GM18909 (cell line): ENCODE data around the gene FCHSD2.

Experiments
- ATAC-seq: cut with Tn5 transposase; IDR thresholded peaks from one replicate; pipeline ENCODE4 v1.9.1; 2021; ENCODE audit warnings: mild to moderate bottlenecking; ENCODE audit not compliant: unreplicated experiment, poor library complexity

The FCHSD2 gene

DNA sequence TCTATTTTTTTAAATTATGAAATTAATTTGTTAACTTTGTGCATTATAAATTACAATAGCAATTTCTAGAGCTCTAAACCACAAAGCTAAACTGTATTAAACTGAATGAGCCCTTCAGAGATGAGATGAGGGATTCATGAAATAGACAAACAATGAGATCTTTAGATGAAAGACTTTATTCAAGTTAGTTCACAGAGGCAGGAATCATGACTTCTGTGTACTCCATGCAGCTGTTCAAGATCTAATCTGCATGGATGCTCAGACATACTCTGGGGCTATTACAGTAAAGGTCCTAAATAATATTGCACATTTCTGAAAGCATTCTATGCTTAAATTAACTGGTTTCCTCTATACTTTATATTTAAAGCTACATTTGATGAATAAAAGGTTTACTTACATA, 122.7 kb downstream of the FCHSD2 start:
- no peak for ATAC-seq

DNA sequence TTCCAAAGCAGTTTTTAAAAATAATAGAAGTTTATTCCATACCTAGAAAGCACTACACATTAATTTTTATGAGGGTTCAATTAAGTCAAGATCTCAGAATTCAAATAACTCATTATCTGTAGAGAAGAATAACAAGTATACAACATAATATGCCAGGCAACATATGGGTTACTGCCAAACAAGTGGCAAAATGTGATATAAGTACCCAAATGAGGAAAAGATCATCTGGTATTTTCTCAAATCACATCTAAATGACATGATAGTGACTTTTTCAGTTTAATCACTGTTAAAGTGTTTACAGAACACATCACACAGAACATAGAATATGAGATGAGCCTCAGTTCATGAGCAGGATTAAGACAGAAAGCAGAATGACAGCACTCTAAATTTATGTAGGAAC, 123.3 kb downstream of the FCHSD2 start:
- no peak for ATAC-seq

DNA sequence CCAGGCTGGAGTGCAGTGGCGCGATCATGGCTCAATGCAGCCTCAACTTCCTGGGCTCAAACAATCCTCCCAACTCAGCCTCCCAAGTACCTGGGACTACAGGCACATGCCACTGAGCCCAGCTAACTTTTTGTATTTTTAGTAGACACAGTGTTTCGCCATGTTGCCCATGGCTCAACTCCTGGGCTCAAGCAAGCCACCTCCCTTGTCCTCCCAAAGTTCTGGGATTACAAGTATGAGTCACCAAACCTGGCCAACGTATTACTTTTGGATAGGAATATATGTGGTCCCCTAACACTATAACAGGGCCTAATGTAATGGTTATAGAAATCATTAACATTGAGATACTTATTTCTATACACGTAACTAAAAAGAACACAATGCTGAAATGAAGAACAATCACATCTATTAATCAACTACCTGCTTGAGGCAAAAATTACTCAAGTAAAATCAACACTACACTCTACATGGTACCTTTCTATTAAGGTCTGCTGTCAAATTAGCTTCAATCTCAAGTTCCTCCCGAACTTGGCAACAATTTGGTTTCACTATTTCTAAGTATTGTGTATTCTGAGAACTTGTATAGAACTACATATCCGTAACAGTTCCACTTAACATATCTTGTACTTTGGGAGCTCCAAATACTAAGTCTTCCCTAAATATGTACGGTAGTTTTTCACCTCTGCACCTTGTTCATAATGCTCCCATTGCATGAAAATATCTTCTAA, 124.9 kb downstream of the FCHSD2 start:
- ATAC-seq: no peak

DNA sequence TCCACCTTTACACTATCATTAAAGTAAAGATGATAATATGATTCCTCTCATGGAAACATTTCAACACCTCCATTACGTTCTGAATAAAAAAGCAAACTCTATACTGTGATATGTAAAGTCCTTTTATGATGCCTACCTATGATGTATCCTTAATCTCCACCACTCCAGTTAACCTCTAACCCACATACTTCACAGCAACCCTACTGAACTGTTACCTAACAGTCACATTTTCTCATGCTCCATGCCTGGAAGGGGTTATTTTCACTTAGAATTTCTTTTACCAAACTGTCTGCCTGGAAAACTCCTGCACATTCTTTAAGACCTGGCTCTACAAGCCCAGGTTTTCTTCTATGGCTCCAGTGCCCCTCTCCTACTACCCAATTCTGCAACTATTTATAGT, 129.1 kb downstream of the FCHSD2 start:
- ATAC-seq: no peak

DNA sequence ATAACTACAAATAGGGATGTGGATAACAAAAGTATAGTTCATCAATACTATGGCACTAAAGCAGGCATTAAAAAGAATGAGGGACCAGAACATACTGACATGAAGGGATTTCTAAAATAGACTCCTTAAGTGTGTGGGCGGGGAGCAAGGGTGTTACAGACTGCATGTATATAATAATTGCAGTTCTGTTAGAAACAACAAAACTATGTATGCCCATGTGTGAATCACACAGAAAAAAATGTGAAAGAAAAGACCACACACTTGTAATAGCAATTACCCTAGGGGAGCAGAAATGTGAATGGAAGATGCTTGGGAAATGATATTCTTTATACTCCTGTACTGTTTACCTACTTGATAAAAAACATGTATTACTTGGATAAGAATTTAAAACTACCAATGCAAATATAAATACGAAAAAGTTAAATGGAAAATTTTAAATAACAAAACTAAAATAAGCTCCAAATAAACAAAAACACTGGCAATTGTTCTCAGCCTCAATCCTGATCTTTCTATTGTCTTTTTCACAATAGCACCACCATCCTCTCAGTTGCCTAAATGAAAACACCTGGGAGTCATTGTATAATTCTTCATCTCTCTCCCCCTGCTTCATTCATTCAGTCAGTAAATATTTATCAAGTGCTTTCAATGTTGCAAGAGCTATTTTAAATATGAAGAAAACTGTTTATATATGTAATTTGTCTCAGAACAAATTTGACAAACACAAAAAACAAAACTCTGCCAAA, 129.8 kb downstream of the FCHSD2 start:
- ATAC-seq: no peak

DNA sequence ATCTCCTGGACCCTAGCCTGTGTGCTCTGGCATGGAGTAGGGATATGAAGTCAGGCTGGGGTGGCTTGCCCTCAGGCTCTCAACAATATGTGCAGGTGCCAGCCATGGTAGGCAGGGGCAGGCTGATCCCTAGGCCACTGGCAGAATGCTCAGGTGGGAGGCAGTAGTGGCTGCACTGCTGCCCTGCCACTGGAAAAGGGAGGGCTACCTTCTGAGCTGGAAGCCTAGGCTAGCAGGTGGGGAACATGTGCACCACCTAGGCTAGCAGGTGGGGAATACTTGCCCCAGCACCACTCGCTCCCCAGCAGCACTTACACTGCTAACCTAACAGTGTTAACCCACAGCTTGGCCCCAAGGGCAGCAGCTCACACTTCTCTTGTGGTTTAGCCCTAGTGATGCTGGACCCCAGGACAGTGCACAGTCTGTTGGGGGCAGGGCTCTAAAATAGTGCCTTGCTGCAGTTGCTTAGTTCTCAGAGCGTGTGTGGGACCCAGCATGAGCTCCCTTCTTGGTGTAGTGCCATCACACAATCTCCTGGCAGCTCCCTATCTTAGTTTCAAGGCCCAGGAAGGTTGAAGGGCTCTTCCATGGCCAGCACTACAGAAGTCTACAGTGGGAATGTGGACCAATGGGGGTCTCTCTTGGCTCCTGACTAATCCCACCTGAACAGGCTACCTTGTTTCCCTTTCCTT, 130.8 kb downstream of the FCHSD2 start:
- no peak for ATAC-seq

DNA sequence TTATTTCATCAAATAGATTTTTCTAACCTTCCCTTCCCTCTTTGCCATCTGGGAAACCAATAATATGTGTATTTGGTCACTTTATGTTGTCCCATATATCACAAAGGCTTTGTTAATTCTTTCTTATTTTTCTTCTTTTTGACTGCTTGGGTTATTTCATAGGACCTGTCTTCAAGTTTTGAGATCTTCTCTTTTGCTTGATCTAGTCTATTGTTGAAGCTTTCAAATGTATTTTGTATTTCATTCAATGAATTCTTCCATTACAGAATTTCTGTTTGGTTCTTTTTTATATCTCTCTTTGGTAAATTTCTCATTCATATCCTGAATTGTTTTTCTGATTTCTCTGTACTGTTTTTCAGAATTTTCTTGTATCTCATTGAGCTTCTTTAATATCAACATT, 132.1 kb downstream of the FCHSD2 start:
- ATAC-seq: no peak

DNA sequence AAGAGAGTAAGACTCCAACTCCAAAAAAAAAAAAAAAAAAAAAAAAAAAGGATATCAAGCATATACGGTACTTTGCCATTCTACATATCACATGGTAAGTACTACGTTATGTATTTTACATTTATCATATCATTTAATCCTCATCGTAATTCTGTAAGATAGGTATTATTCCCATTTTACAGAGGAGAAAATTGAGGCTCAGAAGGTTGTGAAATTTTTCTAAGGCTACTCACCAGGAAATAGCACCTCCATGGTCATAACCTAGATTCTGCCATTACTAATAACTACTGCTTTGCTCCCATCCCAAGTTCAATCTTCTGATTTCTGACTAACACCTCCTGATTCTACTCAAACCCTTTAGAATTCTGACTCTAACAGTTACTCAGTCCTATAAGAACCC, 138.0 kb downstream of the FCHSD2 start:
- no peak for ATAC-seq

DNA sequence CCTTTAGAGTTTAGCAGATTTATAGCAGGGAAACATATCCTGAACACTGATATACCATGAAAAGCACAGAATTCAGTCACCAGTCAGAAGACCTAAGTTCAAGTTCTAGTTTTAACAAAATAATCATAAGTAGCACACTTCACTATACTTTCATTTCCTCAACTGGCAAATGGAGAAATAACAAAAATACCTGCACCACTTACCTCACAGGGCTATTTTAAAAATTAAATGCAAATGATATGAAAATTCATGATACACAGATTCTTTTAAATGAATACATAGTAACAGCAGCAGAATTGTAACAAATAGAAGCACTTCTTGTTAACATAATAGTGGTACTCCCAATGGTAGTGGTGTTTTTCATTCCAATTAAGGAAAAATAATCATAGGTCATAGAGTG, 139.0 kb downstream of the FCHSD2 start:
- no peak for ATAC-seq

DNA sequence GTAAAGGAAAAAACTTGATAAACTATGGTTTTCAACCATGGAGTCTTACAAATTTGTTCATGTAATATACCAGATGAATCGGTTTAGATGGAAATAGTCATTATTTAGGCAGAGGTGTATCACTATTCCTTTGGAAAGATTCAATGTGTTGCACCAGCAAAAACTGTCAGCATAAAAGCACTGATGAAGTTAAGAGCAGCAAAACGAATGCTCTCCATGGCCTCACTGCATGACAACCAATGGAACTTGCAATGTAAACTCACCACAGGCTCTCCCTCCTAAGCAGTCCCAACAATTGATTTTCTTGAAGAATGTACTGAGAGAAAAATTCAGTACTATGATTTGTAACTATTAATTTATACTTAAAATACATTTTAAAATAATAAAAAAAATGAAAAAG, 139.9 kb downstream of the FCHSD2 start:
- no peak for ATAC-seq

DNA sequence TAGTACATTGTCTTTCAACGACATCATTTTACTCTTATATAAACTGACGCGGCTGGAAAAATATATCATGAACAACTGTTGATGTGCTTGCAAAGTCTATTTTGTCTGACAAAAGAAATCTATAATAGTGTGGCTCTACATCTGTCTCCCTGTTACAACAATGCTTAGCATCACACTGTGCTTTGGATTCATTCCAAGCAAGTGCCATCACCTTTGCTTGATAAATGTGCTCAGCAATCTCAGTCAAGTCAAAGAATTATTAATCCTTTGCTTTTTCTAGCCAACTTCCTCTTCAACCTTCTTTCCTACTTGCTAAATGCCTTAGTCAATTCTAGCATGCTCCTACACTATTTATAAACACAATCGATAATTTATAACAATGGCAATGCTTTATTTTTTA, 140.5 kb downstream of the FCHSD2 start:
- no peak for ATAC-seq

DNA sequence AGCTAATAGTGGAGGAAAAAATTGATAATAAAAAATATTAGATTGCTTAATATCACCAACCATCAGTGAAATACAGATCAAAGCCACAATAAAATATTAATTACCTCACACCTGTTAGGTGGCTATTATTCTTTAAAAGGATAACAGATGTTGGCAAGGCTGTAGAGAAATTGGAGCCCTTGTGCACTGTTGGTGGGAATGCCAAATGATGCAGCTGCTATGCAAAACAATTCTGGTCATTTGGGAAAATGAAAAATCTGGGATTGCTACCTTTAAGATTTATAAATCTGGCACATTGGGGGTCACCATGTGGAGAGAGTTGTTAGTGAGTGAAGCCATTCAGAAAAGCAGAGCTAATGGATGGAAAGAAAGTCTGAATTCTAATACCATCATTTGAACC, 143.4 kb downstream of the FCHSD2 start:
- ATAC-seq: no peak

DNA sequence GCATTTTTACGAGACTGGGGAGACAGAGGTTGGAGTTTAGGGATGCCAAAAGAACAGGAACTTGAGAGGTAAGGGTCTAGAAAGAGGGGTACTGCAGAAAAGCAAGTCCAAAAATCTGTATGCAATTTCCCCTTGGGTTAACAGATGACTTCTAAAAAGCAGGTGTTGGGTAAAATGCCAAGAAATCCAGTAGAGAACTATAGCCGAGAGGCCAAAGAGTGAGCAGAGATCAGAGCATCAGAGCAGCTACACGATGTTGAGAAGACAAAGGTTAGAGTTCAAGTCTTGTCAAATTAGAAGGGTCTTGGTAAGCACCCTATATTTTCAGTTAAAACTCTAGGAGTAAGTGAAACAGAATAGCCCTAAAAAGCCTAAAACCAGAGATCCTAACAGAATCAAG, 145.2 kb downstream of the FCHSD2 start:
- ATAC-seq: no peak

DNA sequence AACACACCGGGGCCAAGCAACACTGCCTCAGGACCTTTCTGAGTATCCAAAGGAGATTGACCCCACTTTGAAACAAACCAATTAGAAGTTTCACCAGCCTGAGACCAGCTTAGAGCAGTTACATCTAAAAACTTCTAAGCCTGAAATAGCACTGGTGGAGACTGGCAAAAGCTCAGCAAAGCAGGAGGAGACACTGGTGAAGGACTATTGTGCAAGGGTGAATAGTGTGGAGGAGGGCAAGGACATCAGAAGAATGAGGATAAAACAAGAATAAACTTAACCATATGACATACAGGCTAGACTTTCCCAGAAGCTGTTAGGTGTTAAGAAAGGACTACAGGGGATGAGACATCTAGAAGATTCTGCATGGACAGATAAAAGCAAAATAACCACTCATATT, 152.4 kb downstream of the FCHSD2 start:
- no peak for ATAC-seq

DNA sequence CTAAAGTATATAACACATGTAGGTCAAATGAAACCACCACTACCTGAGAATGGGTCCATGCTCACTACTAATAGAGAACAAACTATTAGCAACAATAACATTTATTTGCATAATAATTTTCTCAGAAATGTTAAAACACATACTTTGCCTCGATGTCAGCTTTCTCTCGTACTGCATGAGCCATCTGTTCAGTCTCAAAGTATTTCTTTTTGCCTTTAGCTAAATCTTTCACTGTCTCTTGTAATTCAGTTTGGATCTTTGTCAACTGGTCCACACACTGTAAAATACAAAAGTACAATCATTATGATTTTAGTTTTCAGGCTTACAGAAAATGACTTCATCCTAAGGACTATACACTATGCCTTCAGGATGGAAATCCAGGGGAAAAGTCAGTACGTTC, 153.3 kb downstream of the FCHSD2 start:
- ATAC-seq: no peak

DNA sequence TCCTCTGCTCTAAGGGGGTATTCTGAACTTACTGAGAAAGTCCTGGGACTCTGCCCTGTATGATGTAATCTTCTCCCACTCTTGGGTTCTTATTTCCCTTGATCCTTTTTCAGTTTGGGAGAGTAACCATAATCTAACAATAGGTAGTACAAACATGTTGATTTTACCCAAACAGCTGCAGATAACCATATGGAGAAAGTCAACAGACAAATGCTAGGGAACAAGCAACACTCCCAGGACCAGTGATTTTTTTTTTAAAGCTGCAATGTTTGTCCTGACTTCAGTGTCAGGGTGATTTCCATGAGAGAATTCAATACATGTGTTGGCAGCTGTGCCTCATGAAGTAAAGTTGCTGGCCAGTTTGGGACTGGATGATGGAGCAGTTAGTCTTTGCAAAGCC, 156.5 kb downstream of the FCHSD2 start:
- no peak for ATAC-seq

DNA sequence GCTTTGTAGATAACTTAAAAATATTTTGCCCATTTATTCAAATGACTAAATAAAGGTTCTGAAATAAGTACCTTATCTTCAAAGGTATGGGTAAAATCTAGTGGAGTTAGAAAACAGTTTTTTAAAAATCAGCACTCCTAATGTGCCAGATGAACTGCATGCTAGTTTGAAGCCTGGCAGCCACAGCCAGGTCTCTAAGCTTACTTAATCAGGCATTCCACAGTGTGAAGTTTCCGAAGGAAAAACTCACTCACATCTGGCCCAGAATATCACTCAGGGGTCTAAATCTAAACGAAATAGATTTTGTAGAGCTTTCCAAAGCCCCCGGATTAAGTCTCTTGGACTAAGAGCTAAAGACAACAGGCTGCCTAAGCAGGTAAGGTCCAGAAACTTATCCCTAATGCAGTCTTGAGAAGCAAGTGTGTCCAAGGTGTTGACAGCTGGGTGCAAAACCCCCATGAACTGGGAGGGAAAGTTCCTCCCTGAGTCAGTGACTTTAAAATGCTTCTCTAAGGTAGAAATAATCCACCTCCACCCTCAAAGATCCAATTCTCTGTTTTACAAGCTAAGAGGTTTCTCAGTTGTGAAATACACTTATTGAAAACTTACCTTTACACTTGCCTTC, 157.6 kb downstream of the FCHSD2 start:
- ATAC-seq: no peak

DNA sequence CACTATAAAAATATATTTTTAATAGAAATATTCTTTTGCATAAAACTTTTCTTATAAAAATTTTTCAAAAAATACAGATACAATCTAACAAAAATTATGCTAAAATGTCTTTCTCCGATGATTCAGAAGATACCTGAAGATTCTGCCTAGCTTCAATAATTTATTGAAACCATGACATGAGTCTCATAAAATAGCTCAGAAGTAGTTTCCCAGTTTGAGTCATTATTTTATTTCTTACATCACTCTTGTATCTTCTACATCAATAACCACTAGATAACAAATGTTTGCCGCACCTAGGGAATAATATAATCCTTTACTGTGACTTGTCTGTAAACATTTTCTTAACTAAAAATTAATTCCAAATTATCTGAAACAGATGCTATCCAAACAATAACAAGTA, 158.6 kb downstream of the FCHSD2 start:
- no peak for ATAC-seq

DNA sequence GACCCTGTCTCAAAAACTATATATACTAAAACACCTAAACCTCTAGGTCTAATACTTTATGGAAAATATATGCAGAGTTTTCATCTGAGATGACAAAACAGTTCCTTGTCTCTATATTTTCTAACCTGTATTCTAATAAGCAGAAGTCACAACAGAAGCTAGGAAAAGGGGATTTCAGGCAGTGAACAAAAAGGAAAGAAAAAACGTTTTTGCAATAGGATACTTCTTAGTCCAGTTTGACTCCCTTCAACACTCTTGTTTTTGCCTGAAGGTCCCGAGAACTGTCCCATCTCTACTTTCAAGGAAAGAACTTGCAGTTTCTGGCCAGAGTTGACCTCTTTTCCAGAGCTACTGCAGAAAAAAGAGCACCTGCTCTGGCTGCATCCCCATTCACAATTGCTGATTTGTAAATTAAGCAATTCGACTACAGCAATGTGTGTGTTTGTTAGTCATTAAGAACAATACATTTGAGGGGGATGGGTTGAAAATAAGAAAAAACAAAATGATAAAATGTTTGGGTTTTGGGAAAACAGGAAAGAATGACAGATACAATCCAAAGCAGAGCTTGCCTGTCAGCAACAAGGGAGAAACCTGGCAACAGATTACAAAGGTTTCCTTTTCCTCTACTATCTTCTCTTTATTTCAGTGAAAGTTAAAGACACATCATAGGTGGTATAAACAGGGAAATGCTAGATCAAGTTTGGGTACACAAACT, 160.0 kb downstream of the FCHSD2 start:
- no peak for ATAC-seq

DNA sequence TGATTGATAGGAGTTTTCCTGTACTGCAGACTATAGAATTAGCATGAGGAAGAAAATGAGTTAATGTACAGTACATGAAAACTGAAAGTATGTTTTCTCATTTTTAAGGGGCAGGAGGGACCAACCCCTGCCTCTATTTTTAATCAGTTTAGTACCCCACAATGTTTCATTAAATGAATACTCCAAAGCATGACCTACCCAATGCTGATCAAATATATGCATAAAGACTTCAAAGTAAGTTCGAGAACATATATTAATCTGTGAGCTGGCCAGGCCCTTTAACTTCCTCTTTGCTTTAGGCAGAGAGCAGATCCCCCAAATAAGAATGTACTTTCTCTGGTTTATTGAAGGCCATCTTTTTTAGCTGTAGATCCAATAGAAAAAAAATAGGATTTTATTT, 161.0 kb downstream of the FCHSD2 start:
- no peak for ATAC-seq
